Uterus (tissue), 4 donors: ENCODE results near the gene LOC128125822. TPM values are rescaled to one million over a fixed set of nuclear protein-coding genes. Genes with fewer than 3 reads are reported as not detected.

Experiments
- DNase-seq, 2 donors: peaks; one replicate each; pipeline ENCODE4 v3.0.0-alpha.2; 2019 to 2020
- H3K27ac ChIP-seq, 2 donors: fragments of 200-600 bp; sonication (generic); 1 replicate in 1 of 2; 2 replicates in 1 of 2; pipeline ENCODE4 v1.5.1; 2016 to 2018
- H3K27me3 ChIP-seq, 2 donors: fragments of 200-600 bp; sonication (generic); one replicate each; pipeline ENCODE4 v1.5.1; 2018 to 2019; ENCODE audit warnings: control low read depth in 1 of 2
- H3K36me3 ChIP-seq, 2 donors: fragments of 200-600 bp; sonication (generic); one replicate each; pipeline ENCODE4 v1.5.1; 2019; ENCODE audit warnings: control low read depth in 1 of 2
- H3K4me1 ChIP-seq, 2 donors: fragments of 200-600 bp; sonication (generic); one replicate each; pipeline ENCODE4 v1.5.1; 2018 to 2019; ENCODE audit warnings: control low read depth in 1 of 2
- H3K4me3 ChIP-seq, 2 donors: fragments of 200-600 bp; sonication (generic); 1 replicate in 1 of 2; 2 replicates in 1 of 2; pipeline ENCODE4 v1.5.1; 2018 to 2019; ENCODE audit warnings: mild to moderate bottlenecking in 1 of 2
- H3K9me3 ChIP-seq, 2 donors: fragments of 200-600 bp; sonication (generic); one replicate each; pipeline ENCODE4 v1.5.1; 2019; ENCODE audit warnings: control low read depth in 1 of 2
- POLR2A ChIP-seq, 2 donors: fragments of 450-650 bp; IDR thresholded peaks; one replicate each; pipeline ENCODE4 v1.6.1; 2016; ENCODE audit warnings: antibody characterized with exemption in 2 of 2, mild to moderate bottlenecking in 1 of 2, moderate library complexity in 1 of 2
- intact Hi-C: fragments of 100-400 bp; cut with DNase I; formaldehyde crosslinking; loops from one replicate; pipeline ENCODE4 v1.15.1; 2023; ENCODE audit warnings: low total_unique reads
- small RNA-seq: library from RNA; depleted of rRNA; stranded (forward); fragments of <200 nt; gene quantifications from one replicate; pipeline ENCODE3, GENCODE V24; 2016
- total RNA-seq, 4 donors: library from RNA; depleted of rRNA in 3 of 4; stranded (reverse); fragments of >200 nt in 3 of 4; gene quantifications; one replicate each; pipeline versions ENCODE4 v1.1.0 to v1.2.4, GENCODE V29; 2014 to 2023
- TF ChIP-seq, protein P1 (sequence below), 4 experiments: fragments of 200-600 bp in 2 of 4; fragments of 450-650 bp in 2 of 4; sonication (generic) in 2 of 4; IDR thresholded peaks; one replicate each; pipeline ENCODE4 v1.5.1; 2016 to 2019; ENCODE audit warnings: antibody characterized with exemption in 4 of 4, mild to moderate bottlenecking in 2 of 4, moderate library complexity in 1 of 4
- donor health status: DM: yes; HTN: yes; CAD: no.

LOC128125822 gene

DNA sequence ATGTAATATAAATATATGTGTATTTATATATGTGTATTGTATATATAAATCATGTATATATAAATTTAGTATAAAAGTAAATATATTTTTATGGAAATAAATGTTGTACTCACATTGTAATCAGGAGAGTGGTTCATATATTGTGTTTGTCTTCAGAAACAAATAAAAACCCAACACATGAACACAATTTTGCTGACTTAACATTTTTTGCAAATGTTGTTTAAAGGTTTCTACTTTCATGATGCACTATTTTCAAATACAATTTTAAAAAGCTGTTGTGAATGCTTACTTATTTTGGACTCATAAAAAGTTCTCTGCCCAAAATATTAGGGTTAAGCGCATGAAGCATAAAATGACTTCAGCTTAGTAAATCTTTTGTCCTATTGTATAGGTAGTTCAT is 39.3 kb downstream of the LOC128125822 start:
- Histone ChIP-seq H3K27ac (no peak overlapping the region), H3K9me3 (no peaks in the 10 kb centered on the region), H3K4me1 (no peaks in the 10 kb centered on the region), H3K36me3 (no peaks in the 10 kb centered on the region), H3K27me3 (no peaks in the 10 kb centered on the region), H3K4me3 (no peak overlapping the region)
- no peak for TF ChIP-seq POLR2A (IDR thresholded peaks at IDR 0.05)
- TF ChIP-seq, protein P1, sequence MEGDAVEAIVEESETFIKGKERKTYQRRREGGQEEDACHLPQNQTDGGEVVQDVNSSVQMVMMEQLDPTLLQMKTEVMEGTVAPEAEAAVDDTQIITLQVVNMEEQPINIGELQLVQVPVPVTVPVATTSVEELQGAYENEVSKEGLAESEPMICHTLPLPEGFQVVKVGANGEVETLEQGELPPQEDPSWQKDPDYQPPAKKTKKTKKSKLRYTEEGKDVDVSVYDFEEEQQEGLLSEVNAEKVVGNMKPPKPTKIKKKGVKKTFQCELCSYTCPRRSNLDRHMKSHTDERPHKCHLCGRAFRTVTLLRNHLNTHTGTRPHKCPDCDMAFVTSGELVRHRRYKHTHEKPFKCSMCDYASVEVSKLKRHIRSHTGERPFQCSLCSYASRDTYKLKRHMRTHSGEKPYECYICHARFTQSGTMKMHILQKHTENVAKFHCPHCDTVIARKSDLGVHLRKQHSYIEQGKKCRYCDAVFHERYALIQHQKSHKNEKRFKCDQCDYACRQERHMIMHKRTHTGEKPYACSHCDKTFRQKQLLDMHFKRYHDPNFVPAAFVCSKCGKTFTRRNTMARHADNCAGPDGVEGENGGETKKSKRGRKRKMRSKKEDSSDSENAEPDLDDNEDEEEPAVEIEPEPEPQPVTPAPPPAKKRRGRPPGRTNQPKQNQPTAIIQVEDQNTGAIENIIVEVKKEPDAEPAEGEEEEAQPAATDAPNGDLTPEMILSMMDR (IDR thresholded peaks at IDR 0.05) = no peak
- intact Hi-C loops = no loop called here
- DNase-seq = no peak

DNA sequence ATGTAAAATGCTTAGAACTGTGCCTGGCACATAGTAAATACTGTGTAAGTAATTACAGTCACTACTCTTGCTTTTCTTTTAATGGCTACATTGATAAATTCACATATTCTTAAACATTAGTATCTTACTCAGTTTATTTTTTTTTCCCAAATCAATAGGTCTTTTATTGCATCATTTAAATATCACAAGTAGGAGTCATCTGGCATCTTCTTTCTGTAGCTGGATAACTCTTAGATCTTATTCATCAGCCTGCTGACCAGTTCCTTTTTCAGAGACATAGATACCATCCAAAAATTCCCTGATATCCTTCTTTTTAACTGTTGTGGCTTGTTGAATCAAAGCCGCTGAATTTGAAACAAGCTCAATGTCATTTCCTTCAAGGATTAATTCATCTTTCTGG is 43.3 kb downstream of the LOC128125822 start:
- Histone ChIP-seq H3K27me3 (no peaks in the 10 kb centered on the region), H3K4me1 (no peaks in the 10 kb centered on the region), H3K9me3 (no peaks in the 10 kb centered on the region), H3K4me3 (no peak overlapping the region), H3K36me3 (no peaks in the 10 kb centered on the region), H3K27ac (no peak overlapping the region)
- intact Hi-C loops = no loop called here
- DNase-seq = no peak
- TF ChIP-seq, protein P1 (IDR thresholded peaks at IDR 0.05) = no peak
- no peak for TF ChIP-seq POLR2A (IDR thresholded peaks at IDR 0.05)

Small RNA genes lying within 50 kb of the gene (small RNA-seq; reads per million reads assigned to genes)
- not detected for gene AL513043.1

Other genes with a start within 250 kb of the LOC128125822 start
- 10 to 100 TPM; 19.0 to 35.3 (median 25.8) TPM for gene PTP4A1, start within 50 bp of the LOC128125822 start, total RNA-seq
- gene PHF3, start 63.3 kb downstream of the LOC128125822 start, total RNA-seq = 100 to 1,000 TPM in 2 of 4 donors, 10 to 100 TPM in 2; 65.8 to 144 (median 117) TPM